Coronary artery (tissue), 2 donors: ENCODE data around the gene LAMA3.

Source experiments
- DNase-seq: peaks from one replicate; pipeline ENCODE4 v3.0.0-alpha.2; 2017; ENCODE audit warnings: low spot score
- H3K27ac ChIP-seq, 2 donors: fragments of 200-600 bp; sonication (generic); one replicate each; pipeline ENCODE4 v1.5.1; 2016 to 2019
- H3K4me3 ChIP-seq: fragments of 200-600 bp; sonication (generic); 2 replicates; pipeline ENCODE4 v1.5.1; 2016; ENCODE audit warnings: mild to moderate bottlenecking, moderate library complexity
- TF ChIP-seq, protein P1 (sequence below): fragments of 200-600 bp; sonication (generic); IDR thresholded peaks from one replicate; pipeline ENCODE4 v1.5.1; 2019; ENCODE audit warnings: antibody characterized with exemption

The LAMA3 gene

DNA sequence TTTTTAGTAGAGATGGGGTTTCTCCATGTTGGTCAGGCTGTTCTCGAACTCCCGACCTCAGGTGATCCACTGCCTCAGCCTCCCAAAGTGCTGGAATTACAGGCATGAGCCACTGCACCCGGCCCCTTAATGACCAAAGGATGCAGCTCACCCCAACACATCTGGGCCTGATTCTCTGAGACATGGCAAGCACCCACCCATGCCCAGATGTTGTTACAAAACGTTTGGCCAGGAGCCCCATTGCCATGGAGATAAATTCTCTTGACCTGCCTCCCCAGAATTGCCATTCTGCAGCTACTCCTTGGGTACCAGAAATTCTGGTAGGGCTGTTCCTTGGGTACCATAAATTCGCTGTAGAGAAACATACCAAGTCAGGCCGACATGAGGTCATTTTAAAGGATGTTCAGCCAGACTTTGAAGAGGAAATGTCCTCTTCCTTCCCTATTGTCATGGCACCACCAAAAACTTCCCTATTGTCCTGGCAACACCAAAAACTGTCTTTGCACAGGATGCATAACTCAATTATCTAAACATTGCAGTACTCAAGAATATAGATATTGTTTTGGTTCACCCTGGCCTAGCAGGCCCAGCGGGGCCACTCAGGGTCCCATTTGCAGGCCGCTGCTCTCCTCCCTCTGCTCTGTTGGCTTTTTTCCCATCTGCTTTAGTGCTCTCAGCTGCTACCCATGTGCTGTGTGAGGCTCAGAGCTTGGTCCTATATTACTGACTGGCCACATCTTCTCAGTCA is 164.4 kb downstream of the LAMA3 start:
- H3K4me3 ChIP-seq: no peak overlapping the region
- TF ChIP-seq, protein P1, sequence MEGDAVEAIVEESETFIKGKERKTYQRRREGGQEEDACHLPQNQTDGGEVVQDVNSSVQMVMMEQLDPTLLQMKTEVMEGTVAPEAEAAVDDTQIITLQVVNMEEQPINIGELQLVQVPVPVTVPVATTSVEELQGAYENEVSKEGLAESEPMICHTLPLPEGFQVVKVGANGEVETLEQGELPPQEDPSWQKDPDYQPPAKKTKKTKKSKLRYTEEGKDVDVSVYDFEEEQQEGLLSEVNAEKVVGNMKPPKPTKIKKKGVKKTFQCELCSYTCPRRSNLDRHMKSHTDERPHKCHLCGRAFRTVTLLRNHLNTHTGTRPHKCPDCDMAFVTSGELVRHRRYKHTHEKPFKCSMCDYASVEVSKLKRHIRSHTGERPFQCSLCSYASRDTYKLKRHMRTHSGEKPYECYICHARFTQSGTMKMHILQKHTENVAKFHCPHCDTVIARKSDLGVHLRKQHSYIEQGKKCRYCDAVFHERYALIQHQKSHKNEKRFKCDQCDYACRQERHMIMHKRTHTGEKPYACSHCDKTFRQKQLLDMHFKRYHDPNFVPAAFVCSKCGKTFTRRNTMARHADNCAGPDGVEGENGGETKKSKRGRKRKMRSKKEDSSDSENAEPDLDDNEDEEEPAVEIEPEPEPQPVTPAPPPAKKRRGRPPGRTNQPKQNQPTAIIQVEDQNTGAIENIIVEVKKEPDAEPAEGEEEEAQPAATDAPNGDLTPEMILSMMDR: no peak
- no peak overlapping the region for H3K27ac ChIP-seq
- DNase-seq: no peak

- DNase-seq: no peak
- TF ChIP-seq, protein P1: no peak
- no peak overlapping the region for H3K4me3 ChIP-seq
- H3K27ac ChIP-seq: no peak overlapping the region
These were observed 166.5 kb downstream of the LAMA3 start for GRCh38 chr18:23855721-23856120.

DNA sequence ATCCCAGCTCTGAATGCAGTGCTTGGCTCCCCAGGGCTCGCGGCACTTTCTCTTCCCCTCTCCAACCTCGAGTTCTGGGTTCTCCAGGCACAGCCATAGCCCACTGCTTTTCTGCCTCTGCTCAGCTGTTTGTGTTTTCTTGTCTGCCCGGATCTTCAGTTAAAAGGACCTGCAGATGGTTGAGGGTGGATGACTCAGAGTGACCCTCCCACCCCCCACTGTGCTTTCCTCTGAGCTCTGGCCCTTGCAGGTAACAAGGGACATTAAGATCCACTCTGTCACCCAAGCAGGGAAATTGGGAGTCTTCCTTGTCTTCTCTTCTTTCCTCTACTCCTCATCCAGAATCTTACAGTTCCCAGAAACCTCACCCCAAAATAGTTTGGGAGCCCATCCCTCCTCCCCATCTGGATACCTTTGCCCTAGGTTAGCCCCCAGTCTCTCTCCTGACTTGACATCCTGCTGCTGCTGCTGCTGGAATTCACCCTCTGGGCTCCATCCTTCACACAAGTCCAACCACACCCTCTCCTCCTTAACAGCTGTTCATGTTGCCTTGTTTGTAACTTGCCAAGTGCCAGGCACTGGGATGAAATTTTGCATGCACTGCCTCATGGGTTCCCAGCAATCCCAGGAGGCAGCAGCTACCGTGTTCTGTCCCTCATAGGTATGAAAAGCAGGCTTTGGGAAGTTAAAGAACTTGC is 167.4 kb downstream of the LAMA3 start:
- TF ChIP-seq, protein P1: no peak
- no peak overlapping the region for H3K27ac ChIP-seq
- H3K4me3 ChIP-seq: no peak overlapping the region
- DNase-seq: no peak

DNA sequence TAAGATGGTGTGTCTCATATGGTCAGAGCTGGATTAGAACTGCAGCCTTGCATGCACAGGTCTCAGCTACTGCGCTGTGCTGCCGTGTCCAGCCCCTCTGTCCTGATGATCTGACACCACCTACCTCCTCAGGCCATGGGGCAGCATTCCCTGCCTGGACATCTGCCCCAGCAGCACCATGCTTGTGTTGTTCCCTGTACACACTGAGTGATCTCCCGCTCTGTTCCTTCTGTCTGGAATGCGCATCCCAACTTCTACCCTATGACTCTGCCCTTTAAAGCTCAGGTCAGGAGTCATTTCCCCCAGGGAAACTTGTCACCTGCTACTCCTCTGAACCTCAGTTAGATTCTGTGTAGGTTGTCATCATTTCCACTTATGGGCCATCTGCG is 167.9 kb downstream of the LAMA3 start:
- Histone ChIP-seq H3K27ac (no peak overlapping the region), H3K4me3 (no peak overlapping the region)
- TF ChIP-seq, protein P1: no peak
- DNase-seq: no peak

DNA sequence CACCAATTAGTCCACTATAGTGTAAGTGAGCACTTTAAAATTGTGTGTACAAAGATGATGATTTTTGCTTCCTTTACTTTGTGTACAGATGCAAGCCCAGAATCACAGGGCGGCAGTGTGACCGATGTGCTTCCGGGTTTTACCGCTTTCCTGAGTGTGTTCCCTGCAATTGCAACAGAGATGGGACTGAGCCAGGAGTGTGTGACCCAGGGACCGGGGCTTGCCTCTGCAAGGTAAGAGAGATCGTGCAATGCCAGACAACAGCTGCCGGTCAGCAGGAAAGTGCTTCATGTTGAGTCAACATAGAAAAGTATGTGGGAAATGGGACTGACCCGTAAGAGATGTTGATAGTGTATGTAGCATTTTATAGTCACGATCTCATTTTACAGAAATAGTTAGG is 168.5 kb downstream of the LAMA3 start:
- TF ChIP-seq, protein P1: no peak
- no peak overlapping the region for H3K4me3 ChIP-seq
- no peak for DNase-seq
- H3K27ac ChIP-seq: no peak overlapping the region

GRCh38 chr18:23859466-23860336 is 170.4 kb downstream of the LAMA3 start:
- Histone ChIP-seq H3K27ac (no peak overlapping the region), H3K4me3 (no peak overlapping the region)
- DNase-seq: no peak
- TF ChIP-seq, protein P1: no peak
